GM18526 (cell line): ENCODE measurements around the gene NAAA.

Source experiments
- POLR2A ChIP-seq: IDR thresholded peaks from 3 replicates; pipeline ENCODE4 v1.6.1; 2011; ENCODE audit not compliant: insufficient read length; ENCODE audit errors: extremely low read depth

Gene NAAA

DNA sequence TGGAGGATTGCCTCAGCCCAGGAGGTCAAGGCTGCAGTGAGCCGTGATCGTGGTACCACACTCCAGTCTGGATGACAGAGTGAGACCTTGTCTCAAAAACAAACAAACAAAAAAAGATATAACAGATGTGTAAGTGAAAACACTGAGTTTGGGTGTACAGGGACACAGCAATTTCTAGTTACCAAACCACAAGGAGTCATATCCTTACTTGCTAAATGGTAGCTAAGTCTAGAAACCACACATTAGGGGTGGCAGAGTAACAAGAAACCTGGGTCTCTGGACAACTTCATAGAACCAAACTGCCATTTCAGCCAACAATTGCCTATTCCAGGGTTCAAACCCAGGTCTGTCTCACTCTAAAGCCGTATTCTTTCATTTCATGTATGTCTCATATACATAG, 59.3 kb downstream of the NAAA start:
- TF ChIP-seq POLR2A: no peak

- no peak for TF ChIP-seq POLR2A
These were observed 60.5 kb downstream of the NAAA start for GRCh38 chr4:75880278-75880677.

DNA sequence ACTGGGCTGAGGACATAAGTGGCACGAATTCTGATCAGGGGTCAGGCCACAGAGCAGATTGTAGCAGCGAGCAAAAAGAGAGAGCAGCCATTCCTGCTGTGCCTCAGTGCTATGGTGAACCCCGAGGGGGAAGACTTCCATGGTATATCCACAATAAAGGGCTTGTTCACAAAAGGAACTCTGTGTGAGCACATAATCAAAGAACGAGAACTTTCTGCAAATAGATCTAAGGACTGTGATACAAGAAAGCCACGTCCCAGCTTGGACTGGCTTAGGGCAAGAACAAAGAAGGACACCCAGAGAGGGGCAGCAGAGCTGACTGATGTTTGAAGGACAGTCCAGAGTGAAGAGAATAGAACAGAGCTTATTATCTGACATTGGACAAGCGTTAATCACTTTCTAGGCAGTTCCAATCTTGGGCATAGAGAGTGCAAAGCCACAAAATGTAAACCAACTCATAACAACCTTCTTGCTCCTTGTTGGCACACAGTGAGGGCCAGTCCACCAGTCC, 62.5 kb downstream of the NAAA start:
- TF ChIP-seq POLR2A: no peak

DNA sequence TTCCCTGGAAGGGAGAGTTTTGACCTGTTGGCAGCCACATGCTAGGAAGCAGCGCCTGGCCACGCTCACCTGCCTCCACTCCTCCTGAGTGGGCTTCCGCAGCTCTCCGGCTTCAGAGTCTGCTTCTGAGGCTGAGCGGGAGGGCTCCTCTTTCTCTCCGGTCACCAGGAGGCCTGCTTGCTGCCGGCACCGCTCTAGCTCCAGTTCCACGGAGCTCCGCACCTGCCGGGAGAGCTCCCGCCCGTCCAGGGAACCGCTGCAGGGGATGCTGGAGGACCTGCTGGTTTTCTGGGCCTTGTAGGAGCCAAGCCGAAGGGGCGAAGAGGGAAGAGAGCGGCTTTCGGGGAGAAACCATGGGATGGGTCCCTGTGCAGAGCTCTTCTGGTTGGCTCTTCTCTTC, 64.6 kb downstream of the NAAA start:
- no peak for TF ChIP-seq POLR2A

GRCh38 chr4:75869100-75869499, 71.7 kb downstream of the NAAA start:
- TF ChIP-seq POLR2A: no peak

DNA sequence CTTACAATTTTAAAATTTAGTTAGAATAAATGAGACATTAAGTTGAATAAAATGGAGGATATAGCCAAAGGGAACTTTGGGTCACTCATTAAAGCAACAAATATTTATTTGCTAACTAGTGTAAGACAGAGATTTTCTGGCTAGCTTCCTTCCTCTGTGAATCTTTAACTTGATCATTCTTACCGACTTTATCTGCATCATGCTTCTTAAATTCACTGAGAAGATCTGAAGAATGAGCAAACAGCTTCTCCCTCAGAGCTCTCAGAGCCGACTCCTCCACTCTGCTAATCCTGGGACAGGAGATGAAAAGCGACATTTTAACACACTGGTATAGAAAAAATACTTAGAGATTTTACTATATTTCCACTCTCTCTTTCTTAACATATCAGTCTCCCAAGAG, 73.7 kb downstream of the NAAA start:
- no peak for TF ChIP-seq POLR2A
